IPS-15b (cell line): ENCODE measurements around the gene RUNX2.

Experiments used
- H3K27me3 ChIP-seq: one replicate; pipeline ENCODE4 v1.6.1; 2013; ENCODE audit warnings: low read length; ENCODE audit not compliant: control insufficient read depth, insufficient read depth
- H3K36me3 ChIP-seq: one replicate; pipeline ENCODE4 v1.6.1; 2013; ENCODE audit warnings: low read length; ENCODE audit not compliant: control insufficient read depth, insufficient read depth
- H3K4me1 ChIP-seq: one replicate; pipeline ENCODE4 v1.6.1; 2013; ENCODE audit warnings: mild to moderate bottlenecking, low read length; ENCODE audit not compliant: control insufficient read depth, insufficient read depth
- H3K4me3 ChIP-seq: one replicate; pipeline ENCODE4 v1.5.1; 2013; ENCODE audit warnings: low read depth, low read length
- H3K9ac ChIP-seq: one replicate; pipeline ENCODE4 v1.6.1; 2013; ENCODE audit warnings: low read depth, mild to moderate bottlenecking, low read length
- H3K9me3 ChIP-seq: one replicate; pipeline ENCODE4 v1.6.1; 2013; ENCODE audit warnings: mild to moderate bottlenecking, low read length; ENCODE audit not compliant: control insufficient read depth, insufficient read depth

RUNX2 gene

DNA sequence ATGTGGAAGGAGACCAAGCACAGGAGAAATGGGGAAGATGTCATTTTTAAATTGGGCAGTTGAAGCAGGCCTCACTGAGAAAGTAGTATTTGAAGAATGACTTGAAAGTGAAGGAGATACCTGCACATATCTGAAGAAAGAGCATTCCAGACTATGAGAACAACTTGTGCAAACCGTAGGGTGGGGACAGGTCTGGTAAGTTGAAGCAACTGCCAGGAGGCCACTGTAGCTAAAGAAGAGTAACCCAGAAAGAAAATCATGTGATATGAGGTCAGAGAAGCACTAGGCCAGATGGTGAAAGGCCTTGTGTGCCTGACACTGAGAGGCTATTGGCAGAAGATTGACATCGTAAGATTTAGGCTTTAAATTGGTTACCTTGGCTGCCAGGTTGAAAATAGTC, 54.3 kb downstream of the RUNX2 start:
- H3K9me3 ChIP-seq, result no peaks in the 10 kb centered on the region
- H3K9ac ChIP-seq, result no peak overlapping the region
- no peaks in the 10 kb centered on the region for H3K27me3 ChIP-seq
- peaks cover 4% of the 10 kb centered on the region for H3K4me1 ChIP-seq
- no peaks in the 10 kb centered on the region for H3K36me3 ChIP-seq
- no peak overlapping the region for H3K4me3 ChIP-seq

DNA sequence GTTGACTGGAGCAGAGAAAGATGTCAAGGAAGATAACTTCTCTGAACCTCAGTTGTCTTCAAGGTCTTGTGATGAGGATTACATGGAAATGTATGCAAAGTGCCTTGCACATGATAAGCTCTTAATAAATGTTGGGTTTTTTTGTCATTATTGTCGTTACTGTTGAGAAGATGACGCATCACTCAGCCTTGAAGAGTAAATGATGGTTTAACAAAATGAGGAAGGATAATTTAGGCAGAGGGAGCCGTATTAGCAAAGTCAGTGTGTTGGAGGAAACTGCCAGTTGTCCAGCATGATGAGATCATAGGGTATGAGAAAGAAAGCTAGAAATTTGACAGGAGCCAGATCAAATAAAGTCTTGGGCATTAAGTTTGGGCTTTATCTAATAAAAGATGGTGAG, 58.4 kb downstream of the RUNX2 start:
- Histone ChIP-seq H3K9ac (no peak overlapping the region), H3K4me3 (no peak overlapping the region), H3K36me3 (no peaks in the 10 kb centered on the region), H3K9me3 (no peaks in the 10 kb centered on the region), H3K4me1 (no peaks in the 10 kb centered on the region), H3K27me3 (no peaks in the 10 kb centered on the region)

DNA sequence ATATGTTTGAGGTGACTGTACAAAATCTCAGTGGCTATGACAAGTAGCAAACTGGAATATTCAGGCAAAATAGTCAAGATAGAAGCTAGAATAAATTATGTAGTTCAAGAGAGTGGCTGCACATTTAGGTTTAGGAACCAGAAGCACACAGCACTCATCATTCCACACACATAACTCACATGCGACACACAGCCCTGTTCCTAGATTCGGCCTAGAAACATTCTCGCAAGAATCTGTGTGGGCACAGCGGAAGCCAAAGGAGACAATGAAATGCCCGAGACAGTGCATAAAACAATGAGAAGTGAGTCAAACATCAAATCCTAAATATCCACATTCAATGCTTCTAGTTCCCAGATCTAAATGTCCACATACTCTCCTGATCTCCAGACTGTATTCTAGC, 59.1 kb downstream of the RUNX2 start:
- H3K27me3 ChIP-seq, result no peaks in the 10 kb centered on the region
- no peak overlapping the region for H3K9ac ChIP-seq
- no peaks in the 10 kb centered on the region for H3K9me3 ChIP-seq
- no peak overlapping the region for H3K4me3 ChIP-seq
- H3K36me3 ChIP-seq, result no peaks in the 10 kb centered on the region
- H3K4me1 ChIP-seq, result no peaks in the 10 kb centered on the region

DNA sequence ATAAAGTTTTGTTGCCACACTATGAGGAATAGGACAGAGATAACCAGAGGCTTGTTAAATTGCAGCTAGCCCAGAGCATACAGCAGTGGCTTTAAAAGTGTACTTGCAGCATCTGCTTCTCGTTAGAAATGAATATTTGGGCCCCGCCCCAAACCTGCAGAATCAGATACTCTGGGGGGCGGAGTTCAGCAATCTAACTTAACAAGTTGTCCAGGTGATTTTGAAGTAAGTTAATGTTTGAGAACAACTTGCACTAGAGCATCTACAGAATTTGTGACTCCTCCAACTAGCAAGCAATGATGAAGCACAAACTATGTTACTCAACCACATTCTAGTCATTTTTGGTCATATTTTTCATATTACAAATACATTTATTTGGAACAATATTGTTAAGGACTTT, 60.2 kb downstream of the RUNX2 start:
- Histone ChIP-seq H3K9me3 (no peaks in the 10 kb centered on the region), H3K4me3 (no peak overlapping the region), H3K36me3 (no peaks in the 10 kb centered on the region), H3K9ac (no peak overlapping the region), H3K4me1 (no peaks in the 10 kb centered on the region), H3K27me3 (no peaks in the 10 kb centered on the region)

DNA sequence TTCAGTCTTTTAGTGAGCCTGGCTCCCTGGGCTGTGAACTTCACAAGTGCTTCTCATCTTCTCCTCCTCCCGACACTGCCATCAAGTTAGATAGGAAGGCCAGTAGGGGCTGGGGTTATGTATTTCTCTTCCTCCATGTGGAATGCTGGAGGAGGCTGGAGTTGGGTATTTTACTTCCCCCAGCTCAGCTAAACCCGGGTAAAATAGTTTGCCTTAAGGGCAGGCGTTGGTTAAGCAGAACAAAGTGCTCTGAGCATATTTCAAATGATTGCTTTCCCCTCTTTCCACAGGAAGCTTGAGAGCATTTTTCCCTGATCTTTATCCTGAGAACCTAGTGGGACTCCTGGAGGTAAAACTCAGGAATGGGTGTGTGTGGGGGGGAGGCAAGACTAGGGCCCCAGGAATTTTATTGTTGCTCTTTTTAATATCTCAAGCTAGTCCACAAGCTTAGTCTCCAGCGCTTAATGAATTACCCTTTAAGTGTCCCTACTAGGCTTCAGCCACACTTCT, 66.5 kb downstream of the RUNX2 start:
- Histone ChIP-seq H3K9me3 (no peaks in the 10 kb centered on the region), H3K36me3 (no peaks in the 10 kb centered on the region), H3K4me3 (no peak overlapping the region), H3K4me1 (no peaks in the 10 kb centered on the region), H3K27me3 (no peaks in the 10 kb centered on the region), H3K9ac (no peak overlapping the region)

DNA sequence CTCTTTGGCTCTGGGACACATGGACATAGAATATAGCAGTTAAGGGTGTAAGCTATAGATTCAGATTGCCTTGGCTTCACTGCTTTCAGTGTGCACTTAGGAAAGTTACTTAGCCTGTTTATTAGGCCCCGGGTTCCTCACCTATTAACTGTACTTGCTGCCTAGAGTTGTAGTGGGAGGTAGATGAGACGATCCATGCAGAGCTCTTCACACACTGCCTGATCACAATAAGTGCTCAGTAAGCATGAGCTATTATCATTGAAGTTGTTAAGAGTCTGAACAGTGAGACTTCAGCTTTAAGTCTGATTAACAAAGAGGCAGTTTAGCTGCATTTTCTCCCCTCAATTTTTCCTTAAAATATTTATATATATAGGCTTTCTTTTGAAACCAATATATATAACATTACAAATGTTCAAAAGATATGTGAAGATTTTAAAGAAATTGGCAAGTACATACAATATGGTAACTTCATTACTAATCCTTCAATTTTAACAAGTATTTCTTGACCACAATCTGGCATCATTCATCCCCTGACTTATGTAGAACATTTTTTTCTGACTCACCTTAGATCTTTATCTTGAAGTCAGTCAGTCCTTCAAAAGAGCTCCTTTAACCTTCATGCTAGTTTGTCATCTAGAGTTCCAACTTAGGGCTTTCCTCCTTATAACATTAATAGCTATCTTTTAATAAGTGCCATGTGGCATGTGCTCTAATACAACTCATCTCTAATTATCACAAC, 70.1 kb downstream of the RUNX2 start:
- Histone ChIP-seq H3K36me3 (no peaks in the 10 kb centered on the region), H3K27me3 (no peaks in the 10 kb centered on the region), H3K4me1 (no peaks in the 10 kb centered on the region), H3K4me3 (no peak overlapping the region), H3K9me3 (no peaks in the 10 kb centered on the region), H3K9ac (no peak overlapping the region)

DNA sequence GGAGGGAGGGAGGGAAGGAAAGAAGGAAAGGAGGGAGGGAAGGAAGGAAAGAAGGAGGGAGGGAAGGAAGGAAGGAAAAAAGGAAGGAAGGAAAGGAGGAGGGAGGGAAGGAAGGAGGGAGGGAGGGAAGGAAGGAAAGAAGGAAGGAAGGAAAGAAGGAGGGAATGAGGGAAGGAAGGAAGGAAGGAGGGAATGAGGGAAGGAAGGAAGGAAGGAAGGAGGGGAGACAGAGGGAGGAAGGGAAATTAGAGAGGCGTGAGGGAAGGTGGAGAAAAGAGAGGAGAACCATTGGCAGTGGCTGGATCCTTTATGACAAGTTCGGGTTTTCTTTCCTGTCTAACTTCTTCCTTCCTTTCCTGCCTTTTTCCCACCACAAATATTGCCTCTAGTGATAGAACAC, 71.9 kb downstream of the RUNX2 start:
- Histone ChIP-seq H3K36me3 (no peaks in the 10 kb centered on the region), H3K4me1 (no peaks in the 10 kb centered on the region), H3K9ac (no peak overlapping the region), H3K27me3 (no peaks in the 10 kb centered on the region), H3K4me3 (no peak overlapping the region), H3K9me3 (no peaks in the 10 kb centered on the region)

DNA sequence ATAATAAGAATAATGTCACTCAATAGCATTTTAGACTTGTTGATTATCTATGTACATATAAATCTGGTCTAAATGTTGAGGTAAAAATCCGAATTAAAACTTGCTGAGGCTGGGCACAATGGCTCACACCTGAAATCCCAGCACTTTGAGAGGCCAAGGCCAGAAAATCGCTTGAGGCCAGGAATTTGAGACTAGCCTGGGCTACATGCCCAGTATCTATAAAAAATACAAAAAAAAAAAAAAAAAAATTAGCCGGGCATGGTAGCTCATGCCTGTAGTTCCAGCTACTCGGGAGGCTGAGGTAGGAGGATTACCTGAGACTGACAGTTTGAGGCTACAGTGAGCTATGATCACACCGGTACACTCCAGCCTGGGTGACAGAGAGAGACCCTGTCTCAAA, 83.8 kb downstream of the RUNX2 start:
- no peaks in the 10 kb centered on the region for H3K9me3 ChIP-seq
- H3K27me3 ChIP-seq, result peaks cover 10% of the 10 kb centered on the region
- no peaks in the 10 kb centered on the region for H3K36me3 ChIP-seq
- no peak overlapping the region for H3K4me3 ChIP-seq
- H3K4me1 ChIP-seq, result no peaks in the 10 kb centered on the region
- no peak overlapping the region for H3K9ac ChIP-seq

DNA sequence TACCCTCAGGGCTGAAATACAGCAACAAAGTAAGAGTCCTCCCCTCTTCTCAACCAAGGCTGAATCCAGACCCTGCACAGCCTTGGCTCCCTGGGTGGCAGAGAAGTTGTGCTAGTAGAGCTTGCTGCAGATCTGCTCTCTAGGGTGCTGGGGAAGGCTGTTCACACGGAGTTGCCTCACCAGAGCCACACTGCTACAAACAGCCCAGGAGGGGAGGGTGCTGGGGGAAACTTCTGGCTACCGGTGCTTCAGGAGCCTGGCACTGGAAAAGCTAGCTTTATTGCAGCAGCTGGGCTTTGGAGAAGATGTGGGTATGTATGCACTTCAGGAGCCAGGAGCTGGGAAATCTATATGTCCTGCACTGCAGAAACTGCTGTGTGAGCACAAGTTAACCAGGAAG, 87.2 kb downstream of the RUNX2 start:
- no peak overlapping the region for H3K4me3 ChIP-seq
- H3K4me1 ChIP-seq, result peaks cover 2% of the 10 kb centered on the region
- peaks cover 43% of the 10 kb centered on the region for H3K27me3 ChIP-seq

DNA sequence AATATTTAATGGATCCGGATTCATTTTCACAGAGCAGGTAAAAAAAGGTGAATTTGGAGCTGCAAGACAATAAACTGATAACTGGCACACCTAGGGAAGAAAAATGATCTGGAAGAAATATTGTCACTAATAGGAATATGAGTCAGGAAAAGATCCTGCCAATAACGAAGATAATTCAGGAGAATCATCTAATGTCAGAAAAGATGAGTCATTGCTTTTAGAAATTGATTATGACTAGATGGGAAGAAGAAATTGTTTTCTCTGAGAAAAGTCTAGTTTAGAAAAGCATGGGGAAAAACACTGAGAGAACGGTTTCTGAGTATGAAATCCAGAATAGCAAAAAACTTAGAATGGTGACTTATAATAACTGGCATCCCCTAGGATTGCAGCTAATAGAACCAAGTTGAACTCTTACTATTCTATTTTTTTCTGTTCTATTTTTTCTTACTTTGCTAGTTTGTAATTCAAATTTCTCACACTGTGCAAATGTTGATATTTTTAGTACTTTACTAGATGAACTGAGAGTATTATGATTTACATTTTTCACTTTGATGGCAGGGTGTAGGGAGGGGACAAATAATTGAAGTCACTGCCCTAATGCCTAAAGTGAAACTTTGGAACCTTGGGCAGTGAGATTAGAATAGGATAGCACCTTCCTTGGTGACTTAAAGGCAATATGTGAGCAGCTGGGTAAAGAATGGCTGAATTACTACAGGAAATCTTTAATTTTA, 87.8 kb downstream of the RUNX2 start:
- Histone ChIP-seq H3K4me1 (peaks cover 6% of the 10 kb centered on the region), H3K4me3 (no peak overlapping the region), H3K9me3 (no peaks in the 10 kb centered on the region), H3K36me3 (no peaks in the 10 kb centered on the region), H3K9ac (no peak overlapping the region), H3K27me3 (peaks cover 49% of the 10 kb centered on the region)

More for the DNA sequence above, 87.2 kb downstream of the RUNX2 start:
- Histone ChIP-seq H3K9ac (no peak overlapping the region), H3K9me3 (no peaks in the 10 kb centered on the region), H3K36me3 (no peaks in the 10 kb centered on the region)

DNA sequence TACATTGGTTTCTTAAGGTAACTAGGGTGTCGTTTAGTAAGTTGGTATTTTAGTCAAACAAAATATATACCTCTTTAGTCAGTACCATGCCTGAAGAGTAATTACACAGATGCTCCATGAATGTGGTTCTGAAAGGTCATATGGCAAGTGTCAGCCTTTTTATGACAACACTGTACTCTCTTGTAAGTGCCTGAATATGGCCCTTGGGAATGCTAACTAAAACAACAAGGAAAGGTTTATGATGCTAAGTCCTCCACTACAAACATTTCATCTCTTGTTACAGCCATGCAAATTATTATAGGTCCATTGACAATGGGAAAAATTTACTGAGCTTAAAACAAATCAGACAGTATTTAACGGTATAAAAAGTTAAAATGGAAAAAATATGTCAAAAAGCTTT, 88.6 kb downstream of the RUNX2 start:
- H3K36me3 ChIP-seq, result no peaks in the 10 kb centered on the region
- no peak overlapping the region for H3K9ac ChIP-seq
- no peak overlapping the region for H3K4me3 ChIP-seq
- H3K9me3 ChIP-seq, result no peaks in the 10 kb centered on the region
- peaks cover 6% of the 10 kb centered on the region for H3K4me1 ChIP-seq
- peaks cover 57% of the 10 kb centered on the region for H3K27me3 ChIP-seq

DNA sequence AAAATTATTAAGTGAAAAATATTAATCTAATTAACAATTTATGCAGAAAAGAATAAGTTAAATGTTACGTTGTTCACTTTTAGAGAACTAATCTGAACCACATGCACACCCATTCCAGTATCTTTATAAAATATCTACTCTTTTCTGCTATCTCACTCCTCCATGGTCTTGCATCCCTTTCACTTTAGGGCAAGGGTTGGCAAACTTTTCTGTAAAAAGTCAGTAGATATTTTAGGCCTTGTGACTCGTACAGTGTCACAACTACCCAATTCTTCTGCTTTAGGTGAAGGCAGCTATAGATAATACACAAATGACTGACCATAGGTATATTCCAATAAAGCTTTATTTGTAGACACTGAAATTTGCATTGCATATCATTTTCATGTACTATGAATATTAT, 89.3 kb downstream of the RUNX2 start:
- H3K36me3 ChIP-seq, result no peaks in the 10 kb centered on the region
- no peaks in the 10 kb centered on the region for H3K9me3 ChIP-seq
- peaks cover 6% of the 10 kb centered on the region for H3K4me1 ChIP-seq
- H3K9ac ChIP-seq, result no peak overlapping the region
- H3K27me3 ChIP-seq, result peaks cover 58% of the 10 kb centered on the region
- no peak overlapping the region for H3K4me3 ChIP-seq
